B cell (primary cell): ENCODE results near the gene TPRG1L. TPM values are rescaled to one million over a fixed set of nuclear protein-coding genes. Genes with fewer than 3 reads are reported as not detected.

Source experiments
- ATAC-seq: fragments of 200-7000 bp; cut with Tn5 transposase; one replicate; pipeline ENCODE4 v1.10.0; 2021; ENCODE audit warnings: low read depth, mild to moderate bottlenecking, moderate number of reproducible peaks, moderate library complexity
- CTCF ChIA-PET: fragments of 350-600 bp; sonication (Branson Sonifier 250); formaldehyde crosslinking; loops from one replicate; lab custom pipeline; 2021; ENCODE audit warnings: antibody characterized with exemption, inconsistent platforms; lab: Charles Lee
- POLR2A ChIA-PET: fragments of 350-600 bp; sonication (Branson Sonifier 250); formaldehyde crosslinking; loops from one replicate; lab custom pipeline; 2021; ENCODE audit warnings: antibody characterized with exemption; lab: Charles Lee
- DNase-seq: peaks from one replicate; pipeline ENCODE4 v3.0.0; 2013
- H2AFZ ChIP-seq: 2 replicates; pipeline ENCODE4 v1.6.1; 2012; ENCODE audit warnings: mild to moderate bottlenecking, low read depth, low read length; ENCODE audit not compliant: insufficient read depth, poor library complexity, severe bottlenecking
- H3K27ac ChIP-seq, 2 donors: 1 replicate in 1 of 2; 2 replicates in 1 of 2; pipeline ENCODE4 v1.5.1; 2012 to 2013; ENCODE audit warnings: low read length in 2 of 2, mild to moderate bottlenecking in 2 of 2, moderate library complexity in 1 of 2
- H3K27me3 ChIP-seq, 4 experiments: fragments of 200-600 bp in 1 of 4; sonication (generic) in 1 of 4; replicated peaks in 1 of 4; 1 replicate in 2 of 4; 2 replicates in 2 of 4; pipeline versions ENCODE4 v1.6.1 to v1.7.0; 2013 to 2016; ENCODE audit warnings: low read length in 3 of 4, mild to moderate bottlenecking in 2 of 4, mixed read lengths in 1 of 4, moderate library complexity in 1 of 4; ENCODE audit not compliant: insufficient read depth in 4 of 4, control insufficient read depth in 3 of 4; ENCODE audit errors: control extremely low read depth in 1 of 4
- H3K36me3 ChIP-seq, 2 experiments: replicated peaks in 1 of 2; 1 replicate in 1 of 2; 2 replicates in 1 of 2; pipeline versions ENCODE4 v1.6.1 to v1.7.1; 2013; ENCODE audit warnings: low read length in 1 of 2; ENCODE audit not compliant: insufficient read depth in 2 of 2, control insufficient read depth in 1 of 2; ENCODE audit errors: control extremely low read depth in 1 of 2, extremely low read depth in 1 of 2
- H3K4me1 ChIP-seq, 2 donors: fragments of 200-600 bp in 1 of 2; sonication (generic) in 1 of 2; 1 replicate in 1 of 2; 2 replicates in 1 of 2; pipeline versions ENCODE4 v1.5.1 to v1.6.1; 2013 to 2017; ENCODE audit warnings: low read length in 2 of 2; ENCODE audit not compliant: control insufficient read depth in 2 of 2, insufficient read depth in 2 of 2
- H3K4me2 ChIP-seq: replicated peaks from 2 replicates; pipeline ENCODE3; 2012; ENCODE audit warnings: mild to moderate bottlenecking, low read depth, low read length; ENCODE audit not compliant: poor library complexity, severe bottlenecking
- H3K4me3 ChIP-seq, 5 experiments: fragments of 200-600 bp in 1 of 5; sonication (generic) in 1 of 5; 1 replicate in 3 of 5; 2 replicates in 2 of 5; pipeline versions ENCODE4 v1.5.1 to v1.7.0; 2011 to 2016; ENCODE audit warnings: low read length in 4 of 5, mild to moderate bottlenecking in 4 of 5, low read depth in 2 of 5, control low read depth in 1 of 5, moderate library complexity in 1 of 5; ENCODE audit not compliant: insufficient read depth in 1 of 5; ENCODE audit errors: control extremely low read depth in 1 of 5, extremely low read depth in 1 of 5
- H3K79me2 ChIP-seq: fragments of 200-600 bp; sonication (generic); one replicate; pipeline ENCODE4 v1.6.0; 2016; ENCODE audit warnings: low read length; ENCODE audit not compliant: control insufficient read depth, insufficient read depth
- H3K9ac ChIP-seq: fragments of 200-600 bp; sonication (generic); 2 replicates; pipeline ENCODE4 v1.6.1; 2017; ENCODE audit warnings: mild to moderate bottlenecking, low read length, moderate library complexity
- H3K9me3 ChIP-seq, 3 donors: one replicate each; pipeline versions ENCODE4 v1.6.1 to v1.7.1; 2013; ENCODE audit warnings: low read length in 2 of 3; ENCODE audit not compliant: control insufficient read depth in 2 of 3, insufficient read depth in 1 of 3; ENCODE audit errors: control extremely low read depth in 1 of 3
- H4K20me1 ChIP-seq: 2 replicates; pipeline ENCODE4 v1.6.0; 2012; ENCODE audit warnings: mild to moderate bottlenecking, low read length; ENCODE audit not compliant: insufficient read depth, control insufficient read depth, poor library complexity, severe bottlenecking
- H3K27ac Mint-ChIP-seq: one replicate; pipeline ENCODE4 v1.8.0; 2021; ENCODE audit warnings: mixed read lengths
- H3K27me3 Mint-ChIP-seq: one replicate; pipeline ENCODE4 v1.8.0; 2021; ENCODE audit warnings: mixed read lengths
- H3K4me1 Mint-ChIP-seq: one replicate; pipeline ENCODE4 v1.8.0; 2021; ENCODE audit warnings: mixed read lengths
- H3K4me3 Mint-ChIP-seq: one replicate; pipeline ENCODE4 v1.8.0; 2021; ENCODE audit warnings: mixed read lengths
- H3K9me3 Mint-ChIP-seq: one replicate; pipeline ENCODE4 v1.8.0; 2022; ENCODE audit warnings: mixed read lengths; ENCODE audit not compliant: insufficient read depth
- EZH2 ChIP-seq: IDR thresholded peaks from 2 replicates; pipeline ENCODE4 v1.6.1; 2012; ENCODE audit warnings: borderline replicate concordance, low read depth, mild to moderate bottlenecking, moderate library complexity, low read length; ENCODE audit not compliant: insufficient read depth, poor library complexity, severe bottlenecking
- WGBS: methylation state at CpG from one replicate; pipeline ENCODE4 v1.1.5; 2013; ENCODE audit warnings: missing lambda C conversion rate; ENCODE audit not compliant: insufficient coverage; 5-methylcytosine and 5-hydroxymethylcytosine counted together
- intact Hi-C: fragments of 100-400 bp; cut with micrococcal nuclease; formaldehyde crosslinking; loops from one replicate; pipeline ENCODE4 v1.10.0; 2022
- polyA plus RNA-seq: library from polyadenylated mRNA; depleted of rRNA; stranded (reverse); fragments of >200 nt; gene quantifications from 2 replicates; pipeline ENCODE4 v1.2.3, GENCODE V29; 2012
- total RNA-seq, 2 donors: library from RNA; stranded (reverse); fragments of 120-200 nt in 1 of 2; gene quantifications; 1 replicate in 1 of 2; 2 replicates in 1 of 2; pipeline versions ENCODE4 v1.2.3 to v1.2.4, GENCODE V29; 2013 to 2022
- TF ChIP-seq, protein P1 (sequence below): fragments of 200-600 bp; IDR thresholded peaks from one replicate; pipeline ENCODE4 v1.8.0; 2022; ENCODE audit warnings: antibody characterized with exemption, mild to moderate bottlenecking

TPRG1L gene
- total and polyA plus RNA-seq, 2 donors (not counting 1 experiment from before 2014, with no cell fraction given) = 19.5 to 48.6 TPM

DNA sequence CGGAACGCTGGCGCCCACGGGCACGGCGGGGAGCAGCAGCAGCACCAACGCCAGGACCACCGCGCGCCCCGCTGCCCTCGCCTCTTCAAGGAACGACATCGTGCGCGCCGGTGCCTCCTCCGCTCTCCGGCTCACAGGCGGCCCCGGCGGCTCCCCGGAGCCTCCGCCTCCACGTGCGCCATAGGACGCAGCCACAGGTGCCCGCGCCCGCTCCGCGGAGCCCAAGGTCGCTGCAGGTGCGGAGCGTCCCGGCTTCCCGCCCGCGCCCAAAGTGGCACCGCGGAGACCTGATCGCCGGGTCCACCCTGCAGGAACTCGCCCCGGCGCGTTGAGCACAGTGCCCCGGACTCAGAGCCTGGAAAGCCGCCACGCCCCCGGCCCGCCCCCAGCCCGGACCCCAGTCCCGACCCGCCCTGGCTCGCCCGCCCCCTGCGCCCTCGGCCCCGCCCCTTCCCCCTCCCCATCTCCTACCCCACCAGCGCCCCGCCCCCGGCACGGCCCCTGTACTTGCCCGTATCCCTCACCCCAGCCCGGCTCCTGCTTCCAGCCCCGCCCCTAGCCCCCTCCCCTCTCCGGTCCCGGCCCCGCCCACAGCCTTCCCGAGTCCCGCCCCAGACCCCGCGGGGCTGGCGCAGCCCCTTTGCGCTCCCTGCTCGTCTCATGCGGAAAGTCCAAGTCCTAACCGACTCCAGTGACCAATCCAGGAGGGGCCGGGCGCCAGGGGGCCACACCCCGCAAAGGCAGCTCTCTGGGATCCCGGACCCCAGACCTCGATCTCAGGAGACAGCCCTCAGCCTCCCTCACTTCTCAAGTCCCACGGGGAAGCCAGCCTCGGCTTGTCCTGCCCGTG, 13.4 kb upstream of the TPRG1L start, which contains the start of gene MEGF6:
Gene MEGF6, minus strand, starts transcription at position 339 of the 850 bp plus-strand sequence. Its CDS starts 240 bp downstream, at position 99.
- peak within 1 kb of the TSS; percentile 55 for H3K9ac ChIP-seq
- Mint-ChIP-seq H3K4me1 (peaks cover 13% of the 10 kb centered on the region), H3K9me3 (no peaks in the 10 kb centered on the region), H3K27me3 (peaks cover 33% of the 10 kb centered on the region), H3K4me3 (peak within 1 kb of the TSS; percentile 77), H3K27ac (no peak within 1 kb of the TSS)
- no peaks in the 10 kb centered on the region for H3K79me2 ChIP-seq
- H3K9me3 ChIP-seq = no peaks in the 10 kb centered on the region
- no peak within 1 kb of the TSS for H3K27ac ChIP-seq
- peak within 1 kb of the TSS; percentile 49 for H2AFZ ChIP-seq
- WGBS = 1% methylated on average over 67 of the region's 87 CpGs
- TF ChIP-seq, protein P1, sequence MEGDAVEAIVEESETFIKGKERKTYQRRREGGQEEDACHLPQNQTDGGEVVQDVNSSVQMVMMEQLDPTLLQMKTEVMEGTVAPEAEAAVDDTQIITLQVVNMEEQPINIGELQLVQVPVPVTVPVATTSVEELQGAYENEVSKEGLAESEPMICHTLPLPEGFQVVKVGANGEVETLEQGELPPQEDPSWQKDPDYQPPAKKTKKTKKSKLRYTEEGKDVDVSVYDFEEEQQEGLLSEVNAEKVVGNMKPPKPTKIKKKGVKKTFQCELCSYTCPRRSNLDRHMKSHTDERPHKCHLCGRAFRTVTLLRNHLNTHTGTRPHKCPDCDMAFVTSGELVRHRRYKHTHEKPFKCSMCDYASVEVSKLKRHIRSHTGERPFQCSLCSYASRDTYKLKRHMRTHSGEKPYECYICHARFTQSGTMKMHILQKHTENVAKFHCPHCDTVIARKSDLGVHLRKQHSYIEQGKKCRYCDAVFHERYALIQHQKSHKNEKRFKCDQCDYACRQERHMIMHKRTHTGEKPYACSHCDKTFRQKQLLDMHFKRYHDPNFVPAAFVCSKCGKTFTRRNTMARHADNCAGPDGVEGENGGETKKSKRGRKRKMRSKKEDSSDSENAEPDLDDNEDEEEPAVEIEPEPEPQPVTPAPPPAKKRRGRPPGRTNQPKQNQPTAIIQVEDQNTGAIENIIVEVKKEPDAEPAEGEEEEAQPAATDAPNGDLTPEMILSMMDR = no peak
- no peak for TF ChIP-seq EZH2
- ATAC-seq (peak; percentile 75), DNase-seq (peak; percentile 40)
- peak within 1 kb of the TSS; percentile 88 for H3K4me2 ChIP-seq
- intact Hi-C loops = no loop called here
- H3K4me1 ChIP-seq = peaks cover 15 to 17% of the 10 kb centered on the region in 2 donors
- CTCF ChIA-PET = no interaction called here
- peaks cover 0 to 44% (median 12%) of the 10 kb centered on the region in 4 experiments for H3K27me3 ChIP-seq
- H3K4me3 ChIP-seq = peak within 1 kb of the TSS in 4 of 5 experiments; percentile 15 to 45 (median 42)
- H3K36me3 ChIP-seq = no peaks in the 10 kb centered on the region
- no peaks in the 10 kb centered on the region for H4K20me1 ChIP-seq
- POLR2A ChIA-PET = no interaction called here

DNA sequence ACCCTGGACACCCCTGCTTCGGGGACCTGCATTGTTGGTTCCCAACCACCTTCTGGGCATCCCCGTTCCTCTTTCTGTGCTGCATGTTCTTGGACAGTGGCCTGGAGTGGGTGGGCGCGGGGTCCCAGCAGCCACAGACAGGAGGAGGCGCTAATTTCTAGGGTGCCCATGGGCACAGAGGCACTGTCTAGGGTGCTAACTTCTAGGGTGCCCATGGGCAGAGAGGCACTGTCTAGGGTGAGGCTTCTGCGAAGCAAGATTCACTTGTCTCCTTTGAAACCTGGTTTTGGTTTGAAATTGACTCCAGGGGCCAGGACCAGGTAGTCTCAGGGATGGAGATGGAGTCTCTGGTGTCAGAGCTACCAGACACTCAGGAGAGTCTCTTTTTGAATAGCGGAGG, 12.7 kb upstream of the TPRG1L start:
- H3K79me2 ChIP-seq = no peaks in the 10 kb centered on the region
- H2AFZ ChIP-seq = no peak overlapping the region
- no peak overlapping the region for H3K27ac ChIP-seq
- Mint-ChIP-seq H3K27me3 (peaks cover 33% of the 10 kb centered on the region), H3K27ac (no peak overlapping the region), H3K9me3 (no peaks in the 10 kb centered on the region), H3K4me1 (peaks cover 13% of the 10 kb centered on the region), H3K4me3 (peak overlapping the region; percentile 77)
- intact Hi-C loops = no loop called here
- no peaks in the 10 kb centered on the region for H4K20me1 ChIP-seq
- peaks cover 15 to 17% of the 10 kb centered on the region in 2 donors for H3K4me1 ChIP-seq
- H3K4me3 ChIP-seq = peak overlapping the region in 1 of 5 experiments; percentile 35
- WGBS = 54% methylated on average over 7 of the region's 7 CpGs
- POLR2A ChIA-PET = no interaction called here
- no peak overlapping the region for H3K9ac ChIP-seq
- no peaks in the 10 kb centered on the region for H3K36me3 ChIP-seq
- peak overlapping the region; percentile 88 for H3K4me2 ChIP-seq
- peaks cover 0 to 44% (median 12%) of the 10 kb centered on the region in 4 experiments for H3K27me3 ChIP-seq
- no peak for DNase-seq
- CTCF ChIA-PET = no interaction called here
- ATAC-seq = no peak
- TF ChIP-seq, protein P1 = no peak
- no peak for TF ChIP-seq EZH2
- H3K9me3 ChIP-seq = no peaks in the 10 kb centered on the region
